ENCODE measurements around the gene SLIT1.

SLIT1 gene

GRCh38 chr10:97013983-97014382, 171.8 kb downstream of the SLIT1 start:
- no peak overlapping the region for H3K4me3 ChIP-seq (ENCODE audit: low read length)
- TF ChIP-seq, protein P1, sequence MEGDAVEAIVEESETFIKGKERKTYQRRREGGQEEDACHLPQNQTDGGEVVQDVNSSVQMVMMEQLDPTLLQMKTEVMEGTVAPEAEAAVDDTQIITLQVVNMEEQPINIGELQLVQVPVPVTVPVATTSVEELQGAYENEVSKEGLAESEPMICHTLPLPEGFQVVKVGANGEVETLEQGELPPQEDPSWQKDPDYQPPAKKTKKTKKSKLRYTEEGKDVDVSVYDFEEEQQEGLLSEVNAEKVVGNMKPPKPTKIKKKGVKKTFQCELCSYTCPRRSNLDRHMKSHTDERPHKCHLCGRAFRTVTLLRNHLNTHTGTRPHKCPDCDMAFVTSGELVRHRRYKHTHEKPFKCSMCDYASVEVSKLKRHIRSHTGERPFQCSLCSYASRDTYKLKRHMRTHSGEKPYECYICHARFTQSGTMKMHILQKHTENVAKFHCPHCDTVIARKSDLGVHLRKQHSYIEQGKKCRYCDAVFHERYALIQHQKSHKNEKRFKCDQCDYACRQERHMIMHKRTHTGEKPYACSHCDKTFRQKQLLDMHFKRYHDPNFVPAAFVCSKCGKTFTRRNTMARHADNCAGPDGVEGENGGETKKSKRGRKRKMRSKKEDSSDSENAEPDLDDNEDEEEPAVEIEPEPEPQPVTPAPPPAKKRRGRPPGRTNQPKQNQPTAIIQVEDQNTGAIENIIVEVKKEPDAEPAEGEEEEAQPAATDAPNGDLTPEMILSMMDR (conservative IDR thresholded peaks at IDR 0.05; ENCODE audit: low read length), result no peak
- DNase-seq (ENCODE audit: low read depth), result no peak

DNA sequence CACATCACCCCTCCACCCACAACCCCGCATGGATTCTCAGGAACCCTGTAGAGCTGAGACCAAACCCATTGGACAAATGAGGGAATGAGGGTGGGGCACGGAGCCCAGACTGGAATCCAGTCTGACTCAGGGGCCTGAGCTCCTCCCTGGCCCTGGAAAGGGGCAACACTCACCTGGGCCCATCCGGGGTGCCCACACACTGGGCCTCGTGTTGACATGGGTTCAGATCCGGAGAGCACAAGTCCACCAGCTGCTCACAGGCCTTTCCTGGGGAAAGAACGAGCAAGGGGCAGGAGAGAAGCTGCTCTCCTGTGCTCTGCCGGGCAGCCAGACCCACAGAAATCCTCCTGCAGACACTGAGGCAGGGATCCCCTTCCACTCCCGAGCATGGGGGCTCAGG, 172.2 kb downstream of the SLIT1 start:
- H3K4me3 ChIP-seq (ENCODE audit: low read length), result no peak overlapping the region
- TF ChIP-seq, protein P1 (conservative IDR thresholded peaks at IDR 0.05; ENCODE audit: low read length), result no peak
- no peak for DNase-seq (ENCODE audit: low read depth)

DNA sequence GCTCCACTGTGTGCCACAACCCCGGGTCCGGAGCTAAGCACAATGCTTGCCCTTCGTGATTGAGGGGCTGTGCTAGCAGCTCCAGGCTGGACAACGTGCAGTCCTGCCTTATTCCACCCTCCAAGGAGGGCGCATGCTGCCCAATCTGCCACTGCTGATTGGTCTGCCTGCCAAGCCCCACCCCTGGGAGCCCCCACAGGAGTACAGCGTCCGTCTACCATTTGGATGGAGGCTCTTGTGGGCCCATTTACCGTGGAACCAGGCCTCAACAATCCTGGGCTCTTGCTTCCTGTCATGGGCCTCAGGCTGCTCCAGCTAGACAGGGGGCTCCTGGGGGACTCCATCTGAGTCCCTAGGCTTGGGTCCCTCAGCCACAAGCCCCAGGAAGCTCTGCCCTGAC, 173.3 kb downstream of the SLIT1 start:
- TF ChIP-seq, protein P1 (conservative IDR thresholded peaks at IDR 0.05; ENCODE audit: low read length), result no peak
- DNase-seq (ENCODE audit: low read depth), result no peak
- H3K4me3 ChIP-seq (ENCODE audit: low read length), result no peak overlapping the region

DNA sequence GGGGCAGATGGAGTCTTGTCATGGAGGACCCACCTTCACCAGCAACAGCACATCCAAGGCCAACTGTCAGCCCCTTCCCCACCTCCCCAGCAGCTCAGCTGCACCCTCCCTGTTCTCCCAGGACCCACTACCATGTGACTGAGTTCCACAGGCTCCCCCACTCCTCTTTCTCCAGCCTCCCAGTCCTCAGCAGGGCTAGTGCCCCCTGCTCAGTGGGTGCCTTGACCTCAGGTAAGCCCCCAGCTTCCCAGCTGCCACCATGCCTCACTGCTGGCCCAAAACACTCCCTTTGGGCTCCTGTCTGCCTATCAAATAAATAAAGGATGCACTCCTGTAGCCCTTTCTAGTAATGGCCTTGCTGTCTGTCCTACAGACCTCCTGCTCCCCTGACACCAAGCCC, 174.4 kb downstream of the SLIT1 start:
- DNase-seq (ENCODE audit: low read depth), result no peak
- no peak overlapping the region for H3K4me3 ChIP-seq (ENCODE audit: low read length)
- TF ChIP-seq, protein P1 (conservative IDR thresholded peaks at IDR 0.05; ENCODE audit: low read length), result no peak

DNA sequence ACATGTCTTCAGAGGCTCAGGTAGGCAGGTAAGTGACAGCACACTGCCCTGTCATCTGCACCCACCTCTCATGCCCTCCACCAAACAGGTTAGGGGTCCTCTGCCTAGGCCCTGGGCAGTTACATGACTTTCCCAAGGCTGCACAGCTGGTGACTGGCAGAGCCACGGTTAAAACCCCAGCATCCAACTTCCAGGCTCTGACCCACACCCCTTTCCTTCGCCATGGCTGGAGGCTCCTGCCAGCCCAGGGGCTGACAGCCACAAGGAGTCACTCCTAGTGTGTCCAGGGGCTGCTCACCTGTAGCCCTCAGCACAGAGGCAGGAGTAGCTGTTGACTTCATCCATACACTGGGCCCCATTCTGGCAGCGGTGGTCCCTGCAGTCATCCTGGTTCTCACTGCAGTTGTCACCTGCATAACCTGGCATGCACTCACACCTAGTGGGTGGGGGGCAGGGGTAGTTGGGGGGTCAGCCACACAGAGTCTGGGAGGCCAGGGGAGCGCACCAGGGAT, 175.0 kb downstream of the SLIT1 start:
- no peak overlapping the region for H3K4me3 ChIP-seq (ENCODE audit: low read length)
- TF ChIP-seq, protein P1 (conservative IDR thresholded peaks at IDR 0.05; ENCODE audit: low read length), result no peak
- DNase-seq (ENCODE audit: low read depth), result no peak

- no peak for DNase-seq (ENCODE audit: low read depth)
- no peak overlapping the region for H3K4me3 ChIP-seq (ENCODE audit: low read length)
- TF ChIP-seq, protein P1 (conservative IDR thresholded peaks at IDR 0.05; ENCODE audit: low read length), result no peak
These were observed 178.3 kb downstream of the SLIT1 start for GRCh38 chr10:97007417-97007816.

DNA sequence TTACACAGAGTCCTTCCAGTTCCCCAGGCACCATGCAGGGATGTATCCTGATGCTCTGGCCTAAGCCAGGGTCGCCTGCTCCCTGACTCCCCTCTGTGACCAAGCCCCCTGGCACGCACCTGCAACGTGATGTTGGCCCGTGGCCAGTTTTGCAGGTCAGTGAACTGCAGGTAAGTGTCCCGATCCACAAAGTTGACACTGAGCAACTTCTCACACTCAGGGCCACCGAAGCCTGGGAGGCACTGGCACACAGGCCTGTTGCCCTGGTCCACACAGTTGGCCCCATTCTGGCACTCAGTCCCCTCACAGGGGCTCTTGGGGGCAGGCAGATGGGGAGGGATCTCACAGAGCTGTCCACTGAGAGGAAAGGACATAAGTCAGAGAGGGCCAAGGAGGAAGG, 179.4 kb downstream of the SLIT1 start:
- no peak overlapping the region for H3K4me3 ChIP-seq (ENCODE audit: low read length)
- TF ChIP-seq, protein P1 (conservative IDR thresholded peaks at IDR 0.05; ENCODE audit: low read length), result no peak
- no peak for DNase-seq (ENCODE audit: low read depth)
